ENCODE results near the gene GBA2.
A peak's percentile ranks its signal among the peaks of the same experiment; 100 is the strongest.

The GBA2 gene

GRCh38 chr9:35748858-35749514, at the start of gene GBA2, which contains the start of gene RGP1:
Gene GBA2, minus strand, starts transcription at chr9:35749228. Its CDS starts 524 bp downstream, at chr9:35748704.
Gene RGP1, plus strand, starts transcription at chr9:35749287. Its CDS starts 469 bp downstream, at chr9:35749756.
- peak; percentile 54 for DNase-seq

GRCh38 chr9:35797311-35798109, 48.5 kb upstream of the GBA2 start:
- DNase-seq, result no peak

- no peak for DNase-seq
Observed at GRCh38 chr9:35795695-35796094, 46.7 kb upstream of the GBA2 start.

GRCh38 chr9:35793461-35793860, 44.4 kb upstream of the GBA2 start:
- no peak for DNase-seq

DNA sequence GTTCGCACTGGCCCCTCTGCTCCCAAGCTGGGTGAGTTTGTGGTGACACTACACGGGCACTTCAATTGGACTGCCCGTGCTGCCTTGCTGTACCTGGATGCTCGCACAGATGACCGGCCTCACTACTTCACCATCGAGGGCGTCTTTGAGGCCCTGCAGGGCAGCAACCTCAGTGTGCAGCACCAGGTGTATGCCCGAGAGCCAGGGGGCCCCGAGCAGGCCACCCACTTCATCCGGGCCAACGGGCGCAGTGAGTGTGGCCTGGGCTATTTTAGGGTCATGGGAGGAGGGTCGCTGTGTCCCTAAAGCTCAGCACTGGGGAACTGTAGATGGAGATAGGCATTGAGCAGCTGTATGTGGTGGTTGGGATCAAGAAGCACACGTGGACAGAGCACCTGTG, 43.8 kb upstream of the GBA2 start:
- no peak for DNase-seq

DNA sequence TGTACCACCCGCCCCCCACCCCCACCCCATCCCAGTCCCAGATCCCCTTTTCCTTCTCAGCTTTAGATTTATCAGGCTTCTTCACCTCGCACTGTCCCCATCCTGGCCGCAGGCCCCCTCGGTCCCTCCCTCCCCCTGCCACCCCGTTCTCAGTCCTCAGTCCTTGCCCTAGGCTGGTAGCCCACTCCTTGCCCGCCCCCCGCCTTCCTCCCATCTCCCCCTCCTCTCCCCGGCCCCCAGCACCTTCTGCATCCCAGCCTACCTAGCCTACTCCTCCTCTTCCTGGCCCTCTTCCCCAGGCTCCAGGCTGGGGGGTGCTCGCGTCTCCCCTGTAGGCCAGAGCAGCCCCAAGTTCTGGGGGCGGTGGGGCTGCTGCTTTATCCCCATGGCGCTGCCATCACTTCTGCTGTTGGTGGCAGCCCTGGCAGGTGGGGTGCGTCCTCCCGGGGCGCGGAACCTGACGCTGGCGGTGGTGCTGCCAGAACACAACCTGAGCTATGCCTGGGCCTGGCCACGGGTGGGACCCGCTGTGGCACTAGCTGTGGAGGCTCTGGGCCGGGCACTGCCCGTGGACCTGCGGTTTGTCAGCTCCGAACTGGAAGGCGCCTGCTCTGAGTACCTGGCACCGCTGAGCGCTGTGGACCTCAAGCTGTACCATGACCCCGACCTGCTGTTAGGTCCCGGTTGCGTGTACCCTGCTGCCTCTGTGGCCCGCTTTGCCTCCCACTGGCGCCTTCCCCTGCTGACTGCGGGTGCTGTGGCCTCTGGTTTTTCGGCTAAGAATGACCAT, 43.2 kb upstream of the GBA2 start:
- no peak for DNase-seq

GRCh38 chr9:35791297-35791921, 42.4 kb upstream of the GBA2 start, which contains the start of gene NPR2:
Gene NPR2, plus strand, starts transcription at chr9:35791591. Its CDS starts 818 bp downstream, at chr9:35792409.
- DNase-seq, result no peak

DNA sequence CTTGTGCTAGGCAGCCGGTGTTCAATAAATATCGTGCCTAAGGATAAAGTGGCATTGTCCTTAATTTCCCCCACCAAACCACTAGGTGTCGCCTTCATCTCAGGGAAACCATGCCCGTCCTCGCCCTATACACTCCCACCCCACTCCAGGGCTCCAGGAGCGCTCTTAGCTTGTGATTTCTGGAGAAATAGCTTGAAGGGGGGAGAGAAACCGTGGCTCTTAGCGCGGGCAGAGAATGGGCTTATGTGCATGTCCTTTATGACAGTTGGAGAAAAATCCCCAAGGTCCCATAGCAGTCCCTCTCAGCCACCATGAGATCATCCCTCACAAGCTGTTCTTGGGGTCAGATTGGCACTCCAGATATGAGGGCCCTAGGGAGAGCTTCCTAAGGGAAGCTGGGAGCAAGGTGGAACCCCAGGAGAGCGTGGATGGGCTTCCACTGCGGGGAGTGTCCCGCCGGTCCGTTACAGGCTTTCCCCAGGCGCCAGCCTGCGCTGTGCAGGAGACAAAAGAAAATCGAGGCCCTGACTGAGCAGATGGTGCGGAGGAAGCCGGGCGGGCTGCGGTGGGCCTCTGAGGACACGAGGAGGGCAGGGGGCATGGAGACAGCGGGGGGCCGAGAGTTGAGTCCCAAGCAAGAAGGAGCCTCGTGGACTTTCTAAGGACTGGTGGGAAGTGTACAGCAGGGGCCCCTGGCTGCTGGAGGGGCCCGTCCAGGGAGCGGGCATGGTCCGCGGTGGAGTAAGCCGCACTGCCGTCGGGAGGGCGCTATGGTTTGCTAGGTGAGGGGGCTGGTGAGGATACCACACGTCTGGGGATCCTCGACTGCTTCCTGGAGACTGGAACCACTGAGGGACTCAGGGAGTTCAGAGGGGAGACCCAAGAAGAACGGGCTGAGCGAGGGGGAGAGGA, 41.6 kb upstream of the GBA2 start:
- peak; percentile 66 for DNase-seq

GRCh38 chr9:35790025-35790384, 41.0 kb upstream of the GBA2 start:
- no peak for DNase-seq

GRCh38 chr9:35789541-35789940, 40.5 kb upstream of the GBA2 start:
- no peak for DNase-seq

DNA sequence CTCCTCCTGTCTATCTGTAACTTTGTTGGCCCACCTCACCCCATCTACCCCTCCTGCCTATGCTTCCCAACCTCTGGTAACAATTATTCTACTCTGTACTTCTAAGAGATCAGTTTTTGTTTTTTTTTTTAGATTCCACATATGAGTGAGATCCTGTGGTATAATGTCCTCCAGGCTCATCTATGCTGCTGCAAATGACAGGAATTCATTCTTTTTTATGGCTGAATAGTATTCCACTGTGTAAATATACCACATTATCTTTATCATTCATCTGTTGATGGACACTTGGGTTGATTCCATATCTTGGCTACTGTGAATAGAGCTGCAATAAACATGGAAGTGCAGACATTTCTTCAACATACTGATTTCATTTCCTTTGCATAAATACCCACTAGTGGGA, 34.4 kb upstream of the GBA2 start:
- no peak for DNase-seq

DNA sequence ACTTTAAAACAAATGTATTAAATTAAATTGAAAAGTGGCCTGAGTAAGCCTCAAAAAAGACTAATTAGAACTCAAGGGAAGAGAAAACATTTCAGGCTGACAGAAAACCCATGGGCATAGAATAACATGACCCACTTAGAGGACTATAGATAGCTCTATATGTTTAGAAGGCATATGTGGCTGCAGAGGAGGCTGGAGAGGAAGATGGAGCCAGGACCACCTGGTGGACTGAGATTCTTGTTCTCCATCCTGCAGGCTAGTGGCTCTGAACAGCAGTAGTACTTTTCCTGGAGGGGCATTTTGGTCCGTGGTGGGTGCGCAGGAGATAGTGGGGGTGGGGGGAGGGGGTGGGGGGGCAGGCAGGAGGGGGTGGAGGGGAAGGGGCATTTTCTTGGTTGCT, 32.0 kb upstream of the GBA2 start:
- DNase-seq, result no peak

DNA sequence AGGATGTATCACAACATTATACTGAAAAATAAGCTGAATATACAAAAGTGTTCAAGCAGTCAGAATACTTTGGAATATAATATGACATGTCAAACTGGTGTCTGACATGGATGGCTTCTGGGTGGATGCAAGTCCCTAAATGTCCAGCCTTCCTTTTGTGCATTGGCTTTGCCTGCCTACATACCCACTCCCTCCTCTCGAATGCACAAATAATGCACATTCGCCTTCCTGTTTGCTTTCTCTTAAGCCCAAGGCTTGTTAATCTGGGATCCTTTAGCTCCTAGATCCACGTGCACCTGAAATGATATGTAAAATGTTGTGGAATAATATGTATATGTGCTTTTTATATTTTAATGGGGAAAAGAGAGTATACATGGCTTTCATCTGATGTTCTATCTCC, 29.5 kb upstream of the GBA2 start:
- DNase-seq, result no peak

DNA sequence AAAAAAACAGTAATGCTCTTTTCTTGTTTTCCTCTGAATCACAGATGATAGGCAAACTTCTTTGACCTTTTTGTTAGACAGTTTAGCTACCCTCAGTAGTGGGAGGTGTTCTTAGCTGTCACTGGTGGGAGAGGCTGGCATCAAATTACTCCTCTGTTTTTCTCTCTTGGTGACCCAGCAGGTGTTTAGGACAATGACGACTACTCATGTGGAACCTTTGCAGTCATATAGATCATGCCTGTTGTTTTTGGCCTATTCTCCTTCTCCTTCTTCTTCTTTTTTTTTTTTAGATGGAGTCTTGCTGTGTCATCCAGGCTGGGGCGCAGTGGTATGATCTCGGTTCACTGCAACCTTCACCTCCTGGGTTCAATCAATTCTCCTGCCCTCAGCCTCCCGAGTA, 27.0 kb upstream of the GBA2 start:
- peak; percentile 89 for DNase-seq

DNA sequence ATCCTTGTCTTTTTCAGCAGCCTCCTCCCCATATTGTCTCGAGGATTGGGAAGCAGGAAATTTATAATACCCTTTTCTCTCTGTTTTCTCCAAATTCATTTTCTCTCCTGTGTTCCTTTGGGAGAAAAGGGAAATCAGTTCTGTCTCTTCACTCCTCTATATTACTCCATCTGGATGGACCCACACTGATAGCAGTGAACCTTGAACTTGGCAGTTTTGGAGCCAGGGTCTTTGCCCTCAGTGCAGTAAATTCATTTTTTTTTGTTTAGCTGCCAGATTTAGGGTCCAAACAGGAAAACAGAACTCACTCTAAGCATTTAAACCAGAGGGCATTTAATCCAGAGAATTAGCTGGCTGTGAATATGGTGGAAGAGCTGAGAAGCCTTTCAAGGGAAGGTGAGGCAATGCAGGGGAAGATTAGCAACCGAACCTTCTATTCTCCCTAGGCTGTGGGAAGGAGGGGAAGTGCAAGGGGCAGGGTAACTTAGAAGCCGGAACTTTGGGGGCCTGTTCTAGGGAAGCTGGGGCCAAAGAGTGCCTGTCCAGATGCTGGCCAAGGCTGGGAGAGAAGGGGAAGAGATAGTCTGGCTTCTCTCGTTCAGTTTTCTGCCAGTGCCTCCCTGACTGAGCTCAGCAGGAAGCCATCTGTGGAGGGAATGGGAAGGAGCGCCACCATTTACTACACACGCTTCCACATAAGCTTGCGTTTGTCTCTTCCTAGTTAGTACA, 26.0 kb upstream of the GBA2 start:
- DNase-seq, result no peak

- no peak for DNase-seq
Observed at GRCh38 chr9:35771943-35772342, 22.9 kb upstream of the GBA2 start.

GRCh38 chr9:35771534-35771933, 22.5 kb upstream of the GBA2 start:
- peak; percentile 77 for DNase-seq

- no peak for DNase-seq
Observed at GRCh38 chr9:35771075-35771433, 22.0 kb upstream of the GBA2 start.

GRCh38 chr9:35769763-35770162, 20.7 kb upstream of the GBA2 start:
- DNase-seq, result no peak

GRCh38 chr9:35767458-35767857, 18.4 kb upstream of the GBA2 start:
- DNase-seq, result no peak

GRCh38 chr9:35766997-35767396, 18.0 kb upstream of the GBA2 start:
- DNase-seq, result no peak

Data from DMS79 treated with DMSO at 0.1 percent for 48 hours (cell line).